Spinal cord (tissue), 10 donors: ENCODE results near the gene STIM2. TPM values are rescaled to one million over a fixed set of nuclear protein-coding genes. Genes with fewer than 3 reads are reported as not detected.
"Not testable (repeated sequence)": the region's sequence is repeated elsewhere in the genome, so short reads cannot be mapped to it uniquely, and the experiment has no call there.

Experiments used
- DNase-seq, 6 donors: peaks; one replicate each; pipeline versions ENCODE4 v3.0.0 to v3.0.0-alpha.2; 2013 to 2015; ENCODE audit warnings: low spot score in 6 of 6, low read depth in 4 of 6
- H3K27ac ChIP-seq: one replicate; pipeline ENCODE4 v1.5.1; 2013; ENCODE audit warnings: low read depth, low read length, control low read depth
- H3K27me3 ChIP-seq: one replicate; pipeline ENCODE4 v1.6.1; 2013; ENCODE audit warnings: low read length; ENCODE audit not compliant: control insufficient read depth, insufficient read depth
- H3K36me3 ChIP-seq: one replicate; pipeline ENCODE4 v1.6.1; 2013; ENCODE audit warnings: low read length; ENCODE audit not compliant: control insufficient read depth, insufficient read depth
- H3K4me1 ChIP-seq: one replicate; pipeline ENCODE4 v1.6.1; 2013; ENCODE audit warnings: low read length; ENCODE audit not compliant: control insufficient read depth, insufficient read depth
- H3K4me3 ChIP-seq: one replicate; pipeline ENCODE4 v1.5.1; 2013; ENCODE audit warnings: low read depth, low read length, control low read depth
- H3K9me3 ChIP-seq: one replicate; pipeline ENCODE4 v1.6.1; 2013; ENCODE audit warnings: low read length; ENCODE audit not compliant: control insufficient read depth, insufficient read depth
- WGBS: methylation state at CpG from one replicate; pipeline ENCODE4 v1.1.5; 2013; ENCODE audit warnings: missing lambda C conversion rate; ENCODE audit not compliant: insufficient coverage; 5-methylcytosine and 5-hydroxymethylcytosine counted together
- long read RNA-seq, 4 donors: transcript quantifications; one replicate each; lab custom pipeline, GENCODE V29; 2026
- polyA plus RNA-seq, 2 donors: library from polyadenylated mRNA; unstranded; fragments of 120-200 nt; gene quantifications; one replicate each; pipeline ENCODE4 v1.2.1, GENCODE V29; 2013; ENCODE audit not compliant: insufficient read length in 2 of 2
- total RNA-seq, 2 donors: library from RNA; depleted of rRNA in 1 of 2; stranded (reverse); fragments of 120-200 nt in 1 of 2; fragments of >200 nt in 1 of 2; gene quantifications; one replicate each; pipeline versions ENCODE4 v1.2.3 to v1.2.4, GENCODE V29; 2013 to 2014
- donor health status: healthy.

STIM2 gene
- total RNA-seq (10 to 100 TPM; 27.3 to 69.5 TPM), polyA plus RNA-seq (10 to 100 TPM; 43.8 to 44.6 TPM)
- long read RNA-seq, donor 1, full-length matches to known transcripts = 2 of 9 reads
- long read RNA-seq, donor 1, partial matches to known transcripts = 7 of 9 reads
- long read RNA-seq, donor 1, other reads (novel, unspliced or antisense) = 0 of 9 reads
- long read RNA-seq, donor 2 = 0 reads
- long read RNA-seq, donor 3 = 0 reads
- long read RNA-seq, donor 4, partial matches to known transcripts = 23 of 33 reads
- long read RNA-seq, donor 4, other reads (novel, unspliced or antisense) = 8 of 33 reads

- H3K9me3 ChIP-seq = no peaks in the 10 kb centered on the region
- peaks cover 13% of the 10 kb centered on the region for H3K4me1 ChIP-seq
- under 1% methylated on average over 68 of the region's 74 CpGs for whole genome bisulfite sequencing
- H3K27ac ChIP-seq = peak within 1 kb of the TSS; percentile 88
- H3K4me3 ChIP-seq = peak within 1 kb of the TSS; percentile 83
- no peaks in the 10 kb centered on the region for H3K27me3 ChIP-seq
- peak; percentile 94 to 99 (median 96) for DNase-seq
- H3K36me3 ChIP-seq = no peaks in the 10 kb centered on the region
These were observed at the start of gene STIM2 for GRCh38 chr4:26860157-26860921. Gene STIM2, plus strand, starts transcription at chr4:26860841.

DNA sequence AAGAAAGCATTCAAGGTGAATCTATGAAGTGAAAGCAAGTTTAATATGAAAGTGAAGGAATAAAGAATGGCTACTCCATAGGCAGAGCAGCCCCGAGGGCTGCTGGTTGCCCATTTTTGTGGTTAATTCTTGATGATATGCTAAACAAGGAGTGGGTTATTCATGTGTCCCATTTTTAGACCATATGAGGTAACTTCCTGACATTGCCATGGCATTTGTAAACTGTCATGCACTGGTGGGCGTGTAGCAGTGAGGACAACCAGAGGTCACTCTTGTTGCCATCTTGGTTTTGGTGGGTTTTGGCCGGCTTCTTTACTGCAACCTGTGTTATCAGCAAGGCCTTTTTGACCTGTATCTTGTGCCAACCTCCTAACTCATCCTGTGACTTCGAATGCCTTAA lies 49.1 kb upstream of the STIM2 start:
- not testable (repeated sequence) for H3K4me3 ChIP-seq, DNase-seq, H3K27ac ChIP-seq, H3K9me3 ChIP-seq, H3K36me3 ChIP-seq, H3K27me3 ChIP-seq, H3K4me1 ChIP-seq
- WGBS = 90% methylated on average over 4 of the region's 4 CpGs

DNA sequence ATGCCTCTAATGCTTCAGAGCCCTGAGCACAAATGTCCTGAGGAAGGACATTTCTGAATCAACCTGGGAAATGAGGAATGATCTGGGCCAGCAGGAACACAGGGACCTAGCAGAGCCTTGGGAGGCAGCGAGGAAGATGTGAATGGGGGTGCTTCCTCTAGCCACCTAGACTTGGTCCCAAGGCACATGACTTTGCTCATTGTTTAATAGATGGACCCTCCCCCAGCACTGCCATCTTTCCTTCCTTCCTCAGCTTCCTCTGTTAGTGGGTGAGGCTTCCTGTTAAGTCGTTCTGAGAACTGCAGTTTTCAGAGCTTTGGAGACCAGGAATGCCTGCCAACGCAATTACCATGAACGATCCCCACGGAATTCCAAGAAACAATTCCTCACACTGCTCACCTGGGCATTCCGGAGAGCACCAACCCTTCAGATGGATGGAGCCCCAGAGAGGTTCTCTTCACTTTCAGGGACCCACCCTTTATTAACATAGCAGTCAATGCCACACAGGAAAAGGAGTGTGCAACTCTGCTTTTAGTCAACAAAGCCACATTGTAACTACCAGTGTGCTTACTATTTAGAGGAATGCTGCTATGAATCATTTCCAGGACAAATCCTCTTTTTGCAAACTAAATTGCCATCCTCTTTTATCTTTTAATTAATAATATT lies 48.5 kb upstream of the STIM2 start:
- Histone ChIP-seq H3K9me3 (no peaks in the 10 kb centered on the region), H3K4me3 (no peak overlapping the region), H3K36me3 (no peaks in the 10 kb centered on the region), H3K27me3 (no peaks in the 10 kb centered on the region), H3K4me1 (peaks cover 3% of the 10 kb centered on the region), H3K27ac (no peak overlapping the region)
- no peak for DNase-seq
- WGBS = 85% methylated on average over 5 of the region's 6 CpGs

DNA sequence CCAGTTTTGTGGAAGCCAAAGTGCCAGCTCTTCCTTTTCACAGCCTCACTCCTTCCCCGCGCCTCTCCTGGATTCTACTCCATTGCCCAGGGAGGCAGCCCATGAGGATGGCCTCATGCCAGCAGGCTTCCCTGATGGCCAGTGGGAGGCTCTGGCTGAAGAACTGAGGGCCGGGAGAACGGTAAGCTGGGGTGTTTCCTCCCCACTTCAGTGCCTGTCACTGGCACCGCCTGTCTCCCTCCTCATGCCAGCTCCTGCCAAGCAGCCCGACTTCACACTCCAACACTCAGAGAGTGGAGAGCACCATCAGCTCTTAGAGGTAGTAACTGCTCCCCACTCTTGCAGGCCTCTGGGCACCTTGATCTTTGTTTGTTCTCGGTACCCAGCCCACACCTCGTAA lies 46.9 kb upstream of the STIM2 start:
- DNase-seq = peak in 3 of 6 donors; percentile 7 to 46 (median 19)
- no peaks in the 10 kb centered on the region for H3K9me3 ChIP-seq
- H3K27me3 ChIP-seq = no peaks in the 10 kb centered on the region
- no peak overlapping the region for H3K4me3 ChIP-seq
- WGBS = 57% methylated on average over 6 of the region's 8 CpGs
- H3K36me3 ChIP-seq = no peaks in the 10 kb centered on the region
- peaks cover 3% of the 10 kb centered on the region for H3K4me1 ChIP-seq
- no peak overlapping the region for H3K27ac ChIP-seq

DNA sequence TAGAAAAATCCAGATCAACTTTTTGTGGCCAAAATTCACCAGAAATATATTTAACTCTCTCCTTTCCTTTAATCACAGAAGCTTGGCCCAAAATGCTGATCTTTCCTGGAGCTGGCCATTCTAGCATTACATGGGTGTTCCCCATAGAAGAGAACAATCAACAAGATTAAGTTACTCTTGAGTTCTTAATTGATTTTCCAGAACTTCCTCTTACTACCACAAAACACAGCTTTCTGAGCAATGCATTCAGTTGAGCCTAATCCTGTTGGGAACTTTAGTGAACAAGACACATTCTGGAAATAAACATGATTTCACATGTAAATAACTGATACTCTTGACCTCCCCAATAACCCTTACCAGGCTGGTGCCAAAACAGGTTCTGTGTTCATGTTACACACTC lies 45.4 kb upstream of the STIM2 start:
- H3K9me3 ChIP-seq = no peaks in the 10 kb centered on the region
- peaks cover 3% of the 10 kb centered on the region for H3K4me1 ChIP-seq
- H3K36me3 ChIP-seq = no peaks in the 10 kb centered on the region
- H3K27ac ChIP-seq = no peak overlapping the region
- H3K27me3 ChIP-seq = no peaks in the 10 kb centered on the region
- no peak for DNase-seq
- H3K4me3 ChIP-seq = no peak overlapping the region

GRCh38 chr4:26815706-26816105 lies 44.9 kb upstream of the STIM2 start:
- 60% methylated on average over 3 of the region's 5 CpGs for WGBS
- Histone ChIP-seq H3K4me3 (no peak overlapping the region), H3K27me3 (no peaks in the 10 kb centered on the region), H3K4me1 (peaks cover 3% of the 10 kb centered on the region), H3K9me3 (no peaks in the 10 kb centered on the region), H3K27ac (no peak overlapping the region), H3K36me3 (no peaks in the 10 kb centered on the region)
- DNase-seq = no peak

DNA sequence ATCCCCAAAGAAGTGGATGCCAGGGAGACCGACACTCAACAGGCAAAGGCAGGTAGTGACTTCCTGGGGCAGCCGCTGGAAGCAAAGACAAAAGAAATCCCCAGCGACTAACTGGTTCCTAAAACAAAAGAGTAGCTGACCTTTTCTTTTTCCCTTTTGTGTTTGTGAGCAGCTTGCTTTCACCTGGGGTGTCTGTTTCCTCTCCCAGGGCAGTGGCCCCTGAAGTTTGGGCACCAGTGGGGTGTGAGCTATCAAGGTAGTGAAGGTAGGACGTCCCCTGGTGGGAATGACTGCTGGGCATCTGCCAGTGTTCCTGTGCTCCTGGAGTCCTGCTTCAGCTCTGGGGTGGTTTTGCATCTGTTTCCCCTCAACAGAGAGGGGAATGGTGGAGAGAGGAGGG lies 41.6 kb upstream of the STIM2 start:
- Histone ChIP-seq H3K27ac (no peak overlapping the region), H3K36me3 (no peaks in the 10 kb centered on the region), H3K4me3 (no peak overlapping the region), H3K27me3 (no peaks in the 10 kb centered on the region), H3K4me1 (no peaks in the 10 kb centered on the region), H3K9me3 (no peaks in the 10 kb centered on the region)
- WGBS = 42% methylated on average over 2 of the region's 4 CpGs
- DNase-seq = no peak

GRCh38 chr4:26819478-26820095 lies 41.1 kb upstream of the STIM2 start:
- Histone ChIP-seq H3K9me3 (no peaks in the 10 kb centered on the region), H3K36me3 (no peaks in the 10 kb centered on the region), H3K4me3 (no peak overlapping the region), H3K27me3 (no peaks in the 10 kb centered on the region), H3K4me1 (no peaks in the 10 kb centered on the region), H3K27ac (no peak overlapping the region)
- DNase-seq = no peak
- 100% methylated on average over 3 of the region's 3 CpGs for WGBS

GRCh38 chr4:26820346-26820745 lies 40.3 kb upstream of the STIM2 start:
- WGBS = no CpG with 5 or more reads among the region's 1 CpG
- Histone ChIP-seq H3K36me3 (no peaks in the 10 kb centered on the region), H3K27me3 (no peaks in the 10 kb centered on the region), H3K4me1 (no peaks in the 10 kb centered on the region), H3K9me3 (no peaks in the 10 kb centered on the region), H3K4me3 (no peak overlapping the region), H3K27ac (no peak overlapping the region)
- no peak for DNase-seq
